GM12878 (cell line): ENCODE measurements around the gene SWT1. TPM values are rescaled to one million over a fixed set of nuclear protein-coding genes. Genes with fewer than 3 reads are reported as not detected.

ENCODE experiments used
- ASH2L ChIP-seq: fragments of 300-600, 200-600 bp; sonication (generic); IDR thresholded peaks from 2 replicates; pipeline ENCODE4 v1.6.1; 2017; ENCODE audit warnings: low read depth, mild to moderate bottlenecking, borderline replicate concordance
- BACH1 ChIP-seq: fragments of 450-650 bp; IDR thresholded peaks from 2 replicates; pipeline ENCODE4 v1.6.1; 2017; ENCODE audit warnings: mild to moderate bottlenecking, borderline replicate concordance
- CEBPB ChIP-seq, 2 experiments: fragments of 150-350 bp in 1 of 2; IDR thresholded peaks; 2 replicates each; pipeline ENCODE4 v1.6.1; 2012 to 2014; ENCODE audit warnings: low read depth in 2 of 2, low read length in 2 of 2, borderline replicate concordance in 1 of 2, inconsistent platforms in 1 of 2
- DPF2 ChIP-seq: fragments of 450-650 bp; IDR thresholded peaks from 2 replicates; pipeline ENCODE4 v1.6.1; 2017; ENCODE audit warnings: mild to moderate bottlenecking
- EZH2 ChIP-seq: IDR thresholded peaks from 2 replicates; pipeline ENCODE4 v1.6.1; 2012; ENCODE audit warnings: low read depth, mild to moderate bottlenecking, control low read depth, inconsistent platforms, low read length, borderline replicate concordance; ENCODE audit not compliant: control insufficient read depth
- FOXK2 ChIP-seq: fragments of 450-650 bp; IDR thresholded peaks from 2 replicates; pipeline ENCODE4 v1.6.1; 2017; ENCODE audit warnings: mild to moderate bottlenecking, moderate library complexity
- KAT2A ChIP-seq: conservative IDR thresholded peaks from 2 replicates; pipeline ENCODE4 v1.6.1; 2011; ENCODE audit warnings: low read depth, low read length; ENCODE audit not compliant: control insufficient read depth
- MTA2 ChIP-seq: fragments of 450-650 bp; IDR thresholded peaks from 2 replicates; pipeline ENCODE4 v1.6.1; 2016; ENCODE audit warnings: low read depth, mild to moderate bottlenecking, moderate library complexity
- MYB ChIP-seq: fragments of 150-350 bp; IDR thresholded peaks from 2 replicates; pipeline ENCODE4 v1.6.1; 2014; ENCODE audit warnings: mild to moderate bottlenecking, low read depth, low read length, borderline replicate concordance
- NBN ChIP-seq: fragments of 450-650 bp; IDR thresholded peaks from 2 replicates; pipeline ENCODE4 v1.6.1; 2016
- POLR2AphosphoS2 ChIP-seq: IDR thresholded peaks from 2 replicates; pipeline ENCODE4 v1.6.1; 2011; ENCODE audit warnings: low read depth, mild to moderate bottlenecking, low read length, improper control_type of control experiment, moderate library complexity
- SMARCA5 ChIP-seq: fragments of 450-650 bp; IDR thresholded peaks from 2 replicates; pipeline ENCODE4 v1.6.1; 2017; ENCODE audit warnings: mild to moderate bottlenecking
- SMC3 ChIP-seq: IDR thresholded peaks from 2 replicates; pipeline ENCODE4 v1.6.1; 2011; ENCODE audit warnings: low read length, improper control_type of control experiment, borderline replicate concordance
- SREBF2 ChIP-seq: IDR thresholded peaks from 2 replicates; pipeline ENCODE4 v1.6.1; 2012; ENCODE audit warnings: mild to moderate bottlenecking, low read length
- STAT3 ChIP-seq: IDR thresholded peaks from 2 replicates; pipeline ENCODE4 v1.6.1; 2011; ENCODE audit warnings: low read depth, low read length, improper control_type of control experiment
- SUZ12 ChIP-seq: fragments of 200-600 bp; sonication (generic); IDR thresholded peaks from one replicate; pipeline ENCODE4 v1.6.1; 2018; ENCODE audit warnings: antibody characterized with exemption, mild to moderate bottlenecking; ENCODE audit not compliant: unreplicated experiment
- TCF3 ChIP-seq: IDR thresholded peaks from 2 replicates; pipeline ENCODE4 v1.6.1; 2012; ENCODE audit warnings: low read depth, mild to moderate bottlenecking, low read length, borderline replicate concordance; ENCODE audit not compliant: insufficient read depth
- TCF7 ChIP-seq: IDR thresholded peaks from 2 replicates; pipeline ENCODE4 v1.6.1; 2014; ENCODE audit warnings: antibody characterized with exemption, borderline replicate concordance
- ZNF207 ChIP-seq: fragments of 450-650 bp; IDR thresholded peaks from 2 replicates; pipeline ENCODE4 v1.6.1; 2014; ENCODE audit warnings: antibody characterized with exemption, mild to moderate bottlenecking, borderline replicate concordance
- ZNF217 ChIP-seq: fragments of 450-650 bp; IDR thresholded peaks from 2 replicates; pipeline ENCODE4 v1.6.1; 2017; ENCODE audit warnings: antibody characterized with exemption, mild to moderate bottlenecking
- ZNF274 ChIP-seq: IDR thresholded peaks from one replicate; pipeline ENCODE4 v1.8.0; 2011; ENCODE audit not compliant: insufficient read length, insufficient read depth
- ZNF384 ChIP-seq: IDR thresholded peaks from 2 replicates; pipeline ENCODE4 v1.6.1; 2012; ENCODE audit warnings: low read depth, mild to moderate bottlenecking, low read length, improper control_type of control experiment, borderline replicate concordance
- polyA plus RNA-seq, 11 experiments: library from polyadenylated mRNA; depleted of rRNA in 4 of 11; unstranded in 6 of 11; stranded (reverse) in 5 of 11; fragments of >200 nt; fragmentation: Nextera tagmentation in 4 of 11; fragmentation: Illumina TruSeq in 1 of 11; extraction: Ambion mirVana in 4 of 11; extraction: Trizol in 1 of 11; gene quantifications; 1 replicate in 1 of 11; 2 replicates in 10 of 11; pipeline versions ENCODE4 v1.2.1 to v1.2.3, GENCODE V29; 2011 to 2016; ENCODE audit warnings: inconsistent platforms in 2 of 11, missing spikeins in 2 of 11, low read depth in 1 of 11
- total RNA-seq, 4 experiments: library from RNA; depleted of rRNA in 3 of 4; stranded (reverse); fragments of >200 nt in 3 of 4; fragmentation: Illumina TruSeq in 1 of 4; extraction: Trizol in 1 of 4; gene quantifications; 2 replicates each; pipeline versions ENCODE4 v1.2.1 to v1.2.3, GENCODE V29; 2013 to 2021
- TF ChIP-seq, protein P1 (sequence below): fragments of 450-650 bp; conservative IDR thresholded peaks from 2 replicates; pipeline ENCODE4 v1.6.1; 2017; ENCODE audit warnings: mild to moderate bottlenecking, moderate library complexity
- TF ChIP-seq, protein P2 (sequence below): IDR thresholded peaks from 2 replicates; pipeline ENCODE4 v1.6.1; 2011; ENCODE audit warnings: borderline replicate concordance, low read depth, mild to moderate bottlenecking, moderate library complexity, low read length; ENCODE audit not compliant: insufficient read depth, poor library complexity, severe bottlenecking
- TF ChIP-seq, protein P3 (sequence below): fragments of 450-650 bp; formaldehyde crosslinking; IDR thresholded peaks from 2 replicates; pipeline ENCODE4 v1.5.0; 2022; ENCODE audit warnings: mild to moderate bottlenecking, missing genetic modification characterization

SWT1 gene
- total and polyA plus RNA-seq, 10 of the 15 experiments (the other 5 are each of a cell fraction or from before 2014, with no cell fraction given), result 1.0 to 4.2 (median 2.6) TPM

DNA sequence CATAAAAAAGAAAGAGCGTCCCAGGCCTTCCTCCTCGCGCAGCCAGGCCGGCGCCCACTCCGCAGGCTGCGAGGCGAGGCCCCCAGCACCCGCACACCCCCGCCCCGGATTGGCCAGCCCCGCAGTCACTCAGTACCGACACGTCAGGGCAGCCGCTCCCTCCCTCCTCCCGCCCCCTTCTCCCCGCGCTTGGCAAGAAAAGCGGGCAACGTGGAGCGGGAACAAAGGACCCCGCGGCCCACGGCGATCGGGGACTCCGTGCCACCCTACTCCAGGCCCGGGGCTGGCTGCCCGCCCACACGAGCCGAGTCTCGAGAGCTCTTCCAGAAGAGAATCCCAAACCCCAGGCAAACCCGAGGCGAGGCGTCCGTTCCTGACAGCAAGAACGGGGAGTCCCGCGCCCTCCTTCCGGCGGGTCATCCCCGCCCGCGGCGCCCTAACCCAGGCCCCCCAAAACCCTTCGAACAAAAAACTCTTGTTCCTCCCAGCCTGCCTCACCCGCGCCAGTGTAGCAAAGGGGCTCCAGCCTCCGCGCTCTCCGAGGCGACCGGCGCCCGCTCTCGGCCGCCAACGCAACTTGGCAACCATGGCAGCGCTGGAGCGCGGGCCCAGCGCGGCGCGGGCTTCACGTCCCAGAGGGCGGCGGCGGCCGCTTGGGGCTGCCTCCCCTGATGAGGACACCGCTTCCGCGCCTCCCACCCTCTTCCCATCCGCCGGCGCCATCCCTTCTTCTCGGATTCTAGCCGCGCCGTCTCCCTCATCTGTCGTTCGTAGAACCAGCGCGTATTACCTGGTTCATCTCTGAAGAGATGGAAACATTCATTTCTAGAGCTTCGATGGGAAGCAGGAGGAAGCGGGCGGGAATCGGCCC is 159.4 kb downstream of the SWT1 start (continued):
- no peak for TF ChIP-seq CEBPB (IDR thresholded peaks at IDR 0.05; ENCODE audit: borderline replicate concordance in 1 of 2, low read depth in 2 of 2, low read length in 2 of 2)
- TF ChIP-seq TCF3, result no peak
- no peak for TF ChIP-seq EZH2
- TF ChIP-seq MTA2, result no peak
- TF ChIP-seq ZNF274, result no peak
- TF ChIP-seq SUZ12, result no peak
- no peak for TF ChIP-seq SREBF2
- no peak for TF ChIP-seq KAT2A
- TF ChIP-seq DPF2, result peak; percentile 80
- TF ChIP-seq ZNF207, result no peak; the same call in 1 of the 2 replicates
- TF ChIP-seq BACH1, result no peak
- TF ChIP-seq NBN, result peak; percentile 14; the same call in 1 of the 2 replicates
- TF ChIP-seq, protein P1, sequence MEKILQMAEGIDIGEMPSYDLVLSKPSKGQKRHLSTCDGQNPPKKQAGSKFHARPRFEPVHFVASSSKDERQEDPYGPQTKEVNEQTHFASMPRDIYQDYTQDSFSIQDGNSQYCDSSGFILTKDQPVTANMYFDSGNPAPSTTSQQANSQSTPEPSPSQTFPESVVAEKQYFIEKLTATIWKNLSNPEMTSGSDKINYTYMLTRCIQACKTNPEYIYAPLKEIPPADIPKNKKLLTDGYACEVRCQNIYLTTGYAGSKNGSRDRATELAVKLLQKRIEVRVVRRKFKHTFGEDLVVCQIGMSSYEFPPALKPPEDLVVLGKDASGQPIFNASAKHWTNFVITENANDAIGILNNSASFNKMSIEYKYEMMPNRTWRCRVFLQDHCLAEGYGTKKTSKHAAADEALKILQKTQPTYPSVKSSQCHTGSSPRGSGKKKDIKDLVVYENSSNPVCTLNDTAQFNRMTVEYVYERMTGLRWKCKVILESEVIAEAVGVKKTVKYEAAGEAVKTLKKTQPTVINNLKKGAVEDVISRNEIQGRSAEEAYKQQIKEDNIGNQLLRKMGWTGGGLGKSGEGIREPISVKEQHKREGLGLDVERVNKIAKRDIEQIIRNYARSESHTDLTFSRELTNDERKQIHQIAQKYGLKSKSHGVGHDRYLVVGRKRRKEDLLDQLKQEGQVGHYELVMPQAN, result no peak
- no peak for TF ChIP-seq FOXK2
- TF ChIP-seq SMC3, result 0 out of 2 replicates have a peak, but pooled peaks have one; percentile 4
- no peak for TF ChIP-seq ASH2L
- no peak for TF ChIP-seq STAT3
- TF ChIP-seq TCF7, result no peak
- TF ChIP-seq SMARCA5, result 0 out of 2 replicates have a peak, but pooled peaks have one; percentile 32
- no peak for TF ChIP-seq MYB
- no peak for TF ChIP-seq ZNF217
- TF ChIP-seq ZNF384, result no peak
- TF ChIP-seq, protein P2, sequence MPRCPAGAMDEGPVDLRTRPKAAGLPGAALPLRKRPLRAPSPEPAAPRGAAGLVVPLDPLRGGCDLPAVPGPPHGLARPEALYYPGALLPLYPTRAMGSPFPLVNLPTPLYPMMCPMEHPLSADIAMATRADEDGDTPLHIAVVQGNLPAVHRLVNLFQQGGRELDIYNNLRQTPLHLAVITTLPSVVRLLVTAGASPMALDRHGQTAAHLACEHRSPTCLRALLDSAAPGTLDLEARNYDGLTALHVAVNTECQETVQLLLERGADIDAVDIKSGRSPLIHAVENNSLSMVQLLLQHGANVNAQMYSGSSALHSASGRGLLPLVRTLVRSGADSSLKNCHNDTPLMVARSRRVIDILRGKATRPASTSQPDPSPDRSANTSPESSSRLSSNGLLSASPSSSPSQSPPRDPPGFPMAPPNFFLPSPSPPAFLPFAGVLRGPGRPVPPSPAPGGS, result no peak
- TF ChIP-seq, protein P3, sequence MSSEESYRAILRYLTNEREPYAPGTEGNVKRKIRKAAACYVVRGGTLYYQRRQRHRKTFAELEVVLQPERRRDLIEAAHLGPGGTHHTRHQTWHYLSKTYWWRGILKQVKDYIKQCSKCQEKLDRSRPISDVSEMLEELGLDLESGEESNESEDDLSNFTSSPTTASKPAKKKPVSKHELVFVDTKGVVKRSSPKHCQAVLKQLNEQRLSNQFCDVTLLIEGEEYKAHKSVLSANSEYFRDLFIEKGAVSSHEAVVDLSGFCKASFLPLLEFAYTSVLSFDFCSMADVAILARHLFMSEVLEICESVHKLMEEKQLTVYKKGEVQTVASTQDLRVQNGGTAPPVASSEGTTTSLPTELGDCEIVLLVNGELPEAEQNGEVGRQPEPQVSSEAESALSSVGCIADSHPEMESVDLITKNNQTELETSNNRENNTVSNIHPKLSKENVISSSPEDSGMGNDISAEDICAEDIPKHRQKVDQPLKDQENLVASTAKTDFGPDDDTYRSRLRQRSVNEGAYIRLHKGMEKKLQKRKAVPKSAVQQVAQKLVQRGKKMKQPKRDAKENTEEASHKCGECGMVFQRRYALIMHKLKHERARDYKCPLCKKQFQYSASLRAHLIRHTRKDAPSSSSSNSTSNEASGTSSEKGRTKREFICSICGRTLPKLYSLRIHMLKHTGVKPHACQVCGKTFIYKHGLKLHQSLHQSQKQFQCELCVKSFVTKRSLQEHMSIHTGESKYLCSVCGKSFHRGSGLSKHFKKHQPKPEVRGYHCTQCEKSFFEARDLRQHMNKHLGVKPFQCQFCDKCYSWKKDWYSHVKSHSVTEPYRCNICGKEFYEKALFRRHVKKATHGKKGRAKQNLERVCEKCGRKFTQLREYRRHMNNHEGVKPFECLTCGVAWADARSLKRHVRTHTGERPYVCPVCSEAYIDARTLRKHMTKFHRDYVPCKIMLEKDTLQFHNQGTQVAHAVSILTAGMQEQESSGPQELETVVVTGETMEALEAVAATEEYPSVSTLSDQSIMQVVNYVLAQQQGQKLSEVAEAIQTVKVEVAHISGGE (CRISPR knock-in tag), result no peak
- no peak; the same call in 1 of the 2 replicates for TF ChIP-seq POLR2AphosphoS2
